ENCODE data around the gene SMARCB1.
A peak's percentile ranks its signal among the peaks of the same experiment; 100 is the strongest.

SMARCB1 gene

GRCh38 chr22:23833017-23833751, 46.4 kb downstream of the SMARCB1 start:
- DNase-seq = no peak

GRCh38 chr22:23833911-23834317, 47.1 kb downstream of the SMARCB1 start:
- no peak for DNase-seq

- DNase-seq = no peak
Measured at GRCh38 chr22:23834406-23834792, 47.6 kb downstream of the SMARCB1 start.

GRCh38 chr22:23834793-23835483, 48.2 kb downstream of the SMARCB1 start:
- DNase-seq = no peak

- DNase-seq = no peak
Measured at GRCh38 chr22:23835484-23836144, 48.8 kb downstream of the SMARCB1 start.

- no peak for DNase-seq
Measured at GRCh38 chr22:23836281-23836680, 49.5 kb downstream of the SMARCB1 start.

GRCh38 chr22:23836692-23837495, 50.1 kb downstream of the SMARCB1 start:
- no peak for DNase-seq

GRCh38 chr22:23837496-23837859, 50.7 kb downstream of the SMARCB1 start:
- no peak for DNase-seq

- no peak for DNase-seq
Measured at GRCh38 chr22:23837911-23838680, 51.3 kb downstream of the SMARCB1 start.

GRCh38 chr22:23838681-23839468, 52.1 kb downstream of the SMARCB1 start, which contains the start of gene DERL3:
DERL3 (minus strand) TSS chr22:23839006; CDS start chr22:23838987, 19 bp downstream.
- peak; percentile 96 for DNase-seq

- DNase-seq = no peak
Measured at GRCh38 chr22:23840026-23840425, 53.3 kb downstream of the SMARCB1 start.

- DNase-seq = no peak
Measured at GRCh38 chr22:23841292-23841691, 54.5 kb downstream of the SMARCB1 start.

GRCh38 chr22:23841736-23842445, 55.1 kb downstream of the SMARCB1 start:
- DNase-seq = no peak

- DNase-seq = no peak
Measured at GRCh38 chr22:23842599-23842998, 55.8 kb downstream of the SMARCB1 start.

- DNase-seq = no peak
Measured at GRCh38 chr22:23844739-23845202, 58.0 kb downstream of the SMARCB1 start.

GRCh38 chr22:23845265-23846080, 58.7 kb downstream of the SMARCB1 start:
- DNase-seq = no peak

- no peak for DNase-seq
Measured at GRCh38 chr22:23846081-23846469, 59.3 kb downstream of the SMARCB1 start.

- no peak for DNase-seq
Measured at GRCh38 chr22:23847310-23847920, 60.6 kb downstream of the SMARCB1 start.

All from NCI-H510A (cell line).